CD4-positive, alpha-beta T cell (primary cell): ENCODE data around the gene NDUFA3. TPM values are rescaled to one million over a fixed set of nuclear protein-coding genes. Genes with fewer than 3 reads are reported as not detected.

Experiments used
- ATAC-seq: fragments of 200-7000 bp; cut with Tn5 transposase; one replicate; pipeline ENCODE4 v1.10.0; 2022; ENCODE audit warnings: mild to moderate bottlenecking; ENCODE audit not compliant: poor library complexity
- CTCF ChIA-PET: fragments of 350-600 bp; sonication (Branson Sonifier 250); formaldehyde crosslinking; loops from one replicate; lab custom pipeline; 2021; ENCODE audit warnings: antibody characterized with exemption, inconsistent platforms; lab: Charles Lee
- POLR2A ChIA-PET: fragments of 350-600 bp; sonication (Branson Sonifier 250); formaldehyde crosslinking; loops from one replicate; lab custom pipeline; 2021; ENCODE audit warnings: antibody characterized with exemption, inconsistent platforms; lab: Charles Lee
- DNase-seq, 14 experiments: peaks; one replicate each; pipeline ENCODE4 v3.0.0-alpha.2; 2013 to 2020; ENCODE audit warnings: mixed read lengths in 2 of 14
- H3K27ac ChIP-seq, 2 donors: one replicate each; pipeline versions ENCODE4 v1.5.1 to v1.7.0; 2013; ENCODE audit warnings: low read length in 2 of 2, low read depth in 1 of 2, mild to moderate bottlenecking in 1 of 2
- H3K27me3 ChIP-seq, 2 experiments: 1 replicate in 1 of 2; 2 replicates in 1 of 2; pipeline versions ENCODE4 v1.6.1 to v1.7.0; 2013; ENCODE audit warnings: low read length in 2 of 2, control low read depth in 1 of 2, mild to moderate bottlenecking in 1 of 2, moderate library complexity in 1 of 2; ENCODE audit not compliant: insufficient read depth in 2 of 2, control insufficient read depth in 1 of 2
- H3K36me3 ChIP-seq: one replicate; pipeline ENCODE4 v1.6.1; 2013; ENCODE audit warnings: low read length, control low read depth; ENCODE audit not compliant: insufficient read depth
- H3K4me1 ChIP-seq: one replicate; pipeline ENCODE4 v1.6.1; 2013; ENCODE audit warnings: low read length, control low read depth; ENCODE audit not compliant: insufficient read depth
- H3K4me3 ChIP-seq: one replicate; pipeline ENCODE4 v1.5.1; 2013; ENCODE audit warnings: mild to moderate bottlenecking, low read length, moderate library complexity
- H3K9me3 ChIP-seq, 2 experiments: 1 replicate in 1 of 2; 2 replicates in 1 of 2; pipeline versions ENCODE4 v1.6.1 to v1.7.0; 2013; ENCODE audit warnings: low read length in 2 of 2, mild to moderate bottlenecking in 2 of 2, control low read depth in 1 of 2, moderate library complexity in 1 of 2; ENCODE audit not compliant: control insufficient read depth in 1 of 2, insufficient read depth in 1 of 2
- H3K27ac Mint-ChIP-seq: one replicate; pipeline ENCODE4 v1.8.0; 2020; ENCODE audit warnings: mixed read lengths
- H3K27me3 Mint-ChIP-seq: one replicate; pipeline ENCODE4 v1.8.0; 2021; ENCODE audit warnings: mixed read lengths
- H3K36me3 Mint-ChIP-seq: one replicate; pipeline ENCODE4 v1.8.0; 2021; ENCODE audit warnings: low read depth, mixed read lengths
- H3K4me1 Mint-ChIP-seq: one replicate; pipeline ENCODE4 v1.8.0; 2021; ENCODE audit warnings: low read depth, mixed read lengths
- H3K4me3 Mint-ChIP-seq: one replicate; pipeline ENCODE4 v1.8.0; 2020; ENCODE audit warnings: mild to moderate bottlenecking, mixed read lengths
- H3K9me3 Mint-ChIP-seq: one replicate; pipeline ENCODE4 v1.8.0; 2020; ENCODE audit warnings: mixed read lengths
- intact Hi-C, 2 experiments: fragments of 100-400 bp; cut with DNase I in 1 of 2; cut with micrococcal nuclease in 1 of 2; formaldehyde crosslinking; loops; one replicate each; pipeline versions ENCODE4 v1.15.1 to v1.9.0; 2023 to 2025; cut with DNase I, micrococcal nuclease
- total RNA-seq, 174 experiments: library from RNA in 2 of 174; stranded (reverse) in 2 of 174; gene quantifications; one replicate each; pipeline ENCODE4 v1.2.3 and lab custom pipeline; 2021 to 2026
- TF ChIP-seq, protein P1 (sequence below): fragments of 200-600 bp; IDR thresholded peaks from one replicate; pipeline ENCODE4 v1.8.0; 2022; ENCODE audit warnings: antibody characterized with exemption, mild to moderate bottlenecking

The NDUFA3 gene
- total RNA-seq, 2 experiments from 2014 or later = 63.0 to 63.5 TPM

- H3K9me3 Mint-ChIP-seq = no peaks in the 10 kb centered on the region
Observed at GRCh38 chr19:54133957-54134590, 31.4 kb downstream of the NDUFA3 start.

GRCh38 chr19:54136086-54136863, 33.6 kb downstream of the NDUFA3 start:
- TF ChIP-seq, protein P1, sequence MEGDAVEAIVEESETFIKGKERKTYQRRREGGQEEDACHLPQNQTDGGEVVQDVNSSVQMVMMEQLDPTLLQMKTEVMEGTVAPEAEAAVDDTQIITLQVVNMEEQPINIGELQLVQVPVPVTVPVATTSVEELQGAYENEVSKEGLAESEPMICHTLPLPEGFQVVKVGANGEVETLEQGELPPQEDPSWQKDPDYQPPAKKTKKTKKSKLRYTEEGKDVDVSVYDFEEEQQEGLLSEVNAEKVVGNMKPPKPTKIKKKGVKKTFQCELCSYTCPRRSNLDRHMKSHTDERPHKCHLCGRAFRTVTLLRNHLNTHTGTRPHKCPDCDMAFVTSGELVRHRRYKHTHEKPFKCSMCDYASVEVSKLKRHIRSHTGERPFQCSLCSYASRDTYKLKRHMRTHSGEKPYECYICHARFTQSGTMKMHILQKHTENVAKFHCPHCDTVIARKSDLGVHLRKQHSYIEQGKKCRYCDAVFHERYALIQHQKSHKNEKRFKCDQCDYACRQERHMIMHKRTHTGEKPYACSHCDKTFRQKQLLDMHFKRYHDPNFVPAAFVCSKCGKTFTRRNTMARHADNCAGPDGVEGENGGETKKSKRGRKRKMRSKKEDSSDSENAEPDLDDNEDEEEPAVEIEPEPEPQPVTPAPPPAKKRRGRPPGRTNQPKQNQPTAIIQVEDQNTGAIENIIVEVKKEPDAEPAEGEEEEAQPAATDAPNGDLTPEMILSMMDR = no peak
- peaks cover 48% of the 10 kb centered on the region for H3K4me1 ChIP-seq
- Mint-ChIP-seq H3K9me3 (no peaks in the 10 kb centered on the region), H3K27ac (peak overlapping the region; percentile 79), H3K4me3 (peak overlapping the region; percentile 82), H3K27me3 (no peaks in the 10 kb centered on the region), H3K4me1 (peaks cover 42% of the 10 kb centered on the region), H3K36me3 (peaks cover 22% of the 10 kb centered on the region)
- peak overlapping the region; percentile 24 to 55 for H3K27ac ChIP-seq
- peak overlapping the region; percentile 61 for H3K4me3 ChIP-seq
- DNase-seq (no peak), ATAC-seq (no peak)
- POLR2A ChIA-PET = interaction anchor here (0.6 to 6.0 kb wide), 25 partner anchors 9 to 1144 kb away, joined by 3 to 151 read pairs (median 7); partner anchors contain the start of genes HSPBP1, LENG1, LENG8 and LENG9
- no peaks in the 10 kb centered on the region for H3K27me3 ChIP-seq
- intact Hi-C loops = loop anchor here (1.0 to 5.0 kb wide), 2 partner anchors 21 to 34 kb away; partner anchors contain the start of genes NDUFA3 (in 1 of the 2), OSCAR (in 1 of the 2), PRPF31 (in 1 of the 2) and TFPT (in 1 of the 2)
- peaks cover 0 to 7% of the 10 kb centered on the region in 2 experiments for H3K9me3 ChIP-seq
- CTCF ChIA-PET = interaction anchor here (0.5 to 3.0 kb wide), 6 partner anchors 21 to 343 kb away, joined by 3 to 15 read pairs (median 4); partner anchors contain the start of genes LENG1, PRPF31 and TFPT
- peaks cover 26% of the 10 kb centered on the region for H3K36me3 ChIP-seq

More at GRCh38 chr19:54133957-54134590, 31.4 kb downstream of the NDUFA3 start:
- DNase-seq (no peak), ATAC-seq (no peak)
- Mint-ChIP-seq H3K4me1 (peaks cover 24% of the 10 kb centered on the region), H3K27ac (peak overlapping the region; percentile 61), H3K27me3 (no peaks in the 10 kb centered on the region), H3K36me3 (peaks cover 20% of the 10 kb centered on the region), H3K4me3 (no peak overlapping the region)
- intact Hi-C loops = no loop called here
- peaks cover 19% of the 10 kb centered on the region for H3K36me3 ChIP-seq
- CTCF ChIA-PET = no interaction called here
- peak overlapping the region in 1 of 2 donors; percentile 1 for H3K27ac ChIP-seq
- peaks cover 0 to 7% of the 10 kb centered on the region in 2 experiments for H3K9me3 ChIP-seq
- POLR2A ChIA-PET = interaction anchor here (0.7 kb wide), 1 partner anchor 58 kb away, joined by 3 read pairs; no protein-coding TSS in a partner anchor
- no peaks in the 10 kb centered on the region for H3K27me3 ChIP-seq
- TF ChIP-seq, protein P1 = no peak
- no peak overlapping the region for H3K4me3 ChIP-seq
- peaks cover 26% of the 10 kb centered on the region for H3K4me1 ChIP-seq
